Measurements from ENCODE around the gene ERVH48-1.

- TF ChIP-seq CTCF (IDR thresholded peaks at IDR 0.05), result no peak
- no peak for TF ChIP-seq POLR2A (IDR thresholded peaks at IDR 0.05)
These were observed 20.2 kb downstream of the ERVH48-1 start for GRCh38 chr21:42905195-42905594.
